ENCODE measurements around the gene TMEM119.

The TMEM119 gene, protein sequence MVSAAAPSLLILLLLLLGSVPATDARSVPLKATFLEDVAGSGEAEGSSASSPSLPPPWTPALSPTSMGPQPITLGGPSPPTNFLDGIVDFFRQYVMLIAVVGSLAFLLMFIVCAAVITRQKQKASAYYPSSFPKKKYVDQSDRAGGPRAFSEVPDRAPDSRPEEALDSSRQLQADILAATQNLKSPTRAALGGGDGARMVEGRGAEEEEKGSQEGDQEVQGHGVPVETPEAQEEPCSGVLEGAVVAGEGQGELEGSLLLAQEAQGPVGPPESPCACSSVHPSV

GRCh38 chr12:108597559-108598471 is at the start of gene TMEM119:
TMEM119 (minus strand) TSS chr12:108598084; CDS start chr12:108592383, 5,701 bp downstream.
- DNase-seq (ENCODE audit: insufficient read length, low spot score) (no peak), FAIRE-seq (no peak)
- no peak for TF ChIP-seq POLR2A (IDR thresholded peaks at IDR 0.05; ENCODE audit: low read depth, low read length)

GRCh38 chr12:108646600-108647579 is 49.0 kb upstream of the TMEM119 start:
- no peak for DNase-seq (ENCODE audit: insufficient read length, low spot score)
- FAIRE-seq, result no peak
- TF ChIP-seq POLR2A (IDR thresholded peaks at IDR 0.05; ENCODE audit: low read depth, low read length), result no peak

- no peak for FAIRE-seq
Measured at GRCh38 chr12:108645686-108646599, 48.1 kb upstream of the TMEM119 start.

GRCh38 chr12:108644811-108645120 is 46.9 kb upstream of the TMEM119 start:
- DNase-seq (ENCODE audit: insufficient read length, low spot score), result no peak
- no peak for FAIRE-seq
- no peak for TF ChIP-seq POLR2A (IDR thresholded peaks at IDR 0.05; ENCODE audit: low read depth, low read length)

More at GRCh38 chr12:108645686-108646599, 48.1 kb upstream of the TMEM119 start:
- no peak for DNase-seq (ENCODE audit: insufficient read length, low spot score)
- no peak for TF ChIP-seq POLR2A (IDR thresholded peaks at IDR 0.05; ENCODE audit: low read depth, low read length)

- FAIRE-seq, result peak; percentile 67
- no peak for TF ChIP-seq POLR2A (IDR thresholded peaks at IDR 0.05; ENCODE audit: low read depth, low read length)
Measured at GRCh38 chr12:108643941-108644810, 46.3 kb upstream of the TMEM119 start.

GRCh38 chr12:108642899-108643654 is 45.2 kb upstream of the TMEM119 start:
- FAIRE-seq, result no peak

More at GRCh38 chr12:108643941-108644810, 46.3 kb upstream of the TMEM119 start:
- DNase-seq (ENCODE audit: insufficient read length, low spot score), result peak; percentile 78

DNA sequence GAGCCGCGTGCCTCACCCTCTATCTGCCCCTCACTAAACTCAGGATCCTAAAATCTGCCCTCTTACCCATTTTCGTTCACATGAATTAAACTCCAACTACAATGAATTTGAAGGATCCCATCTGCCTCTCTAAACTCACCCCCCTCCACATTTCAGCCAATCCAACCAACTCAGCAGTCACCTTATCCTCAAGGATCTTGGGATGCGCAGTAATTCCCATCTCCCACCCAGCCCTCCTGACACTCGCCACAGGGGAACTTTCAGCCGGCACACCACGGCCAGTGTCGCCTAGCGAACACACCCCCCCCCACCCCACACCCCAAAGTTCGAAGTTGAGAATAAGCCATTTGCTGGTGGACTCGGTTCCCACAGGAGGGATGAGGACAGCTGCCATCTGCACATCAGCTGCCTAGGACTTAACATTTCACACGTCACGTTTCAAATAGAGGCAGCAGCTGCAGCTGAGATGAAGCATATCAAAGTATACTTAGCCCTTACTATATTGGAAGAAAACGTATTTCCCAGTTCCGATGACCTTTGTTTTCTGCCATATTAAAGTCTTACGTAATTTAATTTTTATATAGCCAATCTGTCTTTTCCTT is 44.5 kb upstream of the TMEM119 start:
- DNase-seq (ENCODE audit: insufficient read length, low spot score), result no peak
- FAIRE-seq, result no peak
- TF ChIP-seq POLR2A (IDR thresholded peaks at IDR 0.05; ENCODE audit: low read depth, low read length), result no peak

More at GRCh38 chr12:108642899-108643654, 45.2 kb upstream of the TMEM119 start:
- DNase-seq (ENCODE audit: insufficient read length, low spot score), result no peak
- TF ChIP-seq POLR2A (IDR thresholded peaks at IDR 0.05; ENCODE audit: low read depth, low read length), result no peak

- DNase-seq (ENCODE audit: insufficient read length, low spot score) (no peak), FAIRE-seq (no peak)
- TF ChIP-seq POLR2A (IDR thresholded peaks at IDR 0.05; ENCODE audit: low read depth, low read length), result no peak
Measured at GRCh38 chr12:108641446-108642268, 43.8 kb upstream of the TMEM119 start.

DNA sequence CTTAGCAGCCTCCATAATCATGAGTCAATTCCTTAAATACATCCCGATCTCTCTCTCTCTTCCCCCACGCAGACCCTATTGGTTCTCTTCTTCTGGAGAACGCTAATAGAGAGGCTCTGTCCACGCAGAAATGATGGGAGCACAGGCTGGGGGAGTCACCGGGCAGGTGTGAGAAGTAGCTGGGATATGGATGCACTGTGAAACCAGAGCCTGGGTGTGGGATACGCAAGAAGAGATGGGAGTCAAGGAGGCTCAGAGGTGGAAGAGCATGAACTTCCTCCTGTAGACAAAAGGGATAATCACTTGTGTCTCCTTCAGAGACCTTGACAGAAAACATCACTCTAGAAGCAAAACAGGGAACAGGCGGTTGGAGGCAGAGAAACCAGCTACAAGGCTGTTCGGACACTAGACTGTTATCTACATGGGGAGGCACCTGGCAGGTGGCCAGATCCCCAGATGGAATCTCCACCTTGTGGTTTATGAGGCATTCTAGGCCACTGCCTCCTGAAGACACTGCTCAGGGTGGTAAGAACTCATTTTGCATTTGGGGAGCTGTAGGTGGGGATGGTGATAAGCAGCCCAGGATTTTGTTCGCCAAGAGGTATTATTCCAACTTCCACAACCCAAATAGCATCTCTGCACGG is 43.0 kb upstream of the TMEM119 start:
- no peak for DNase-seq (ENCODE audit: insufficient read length, low spot score)
- no peak for TF ChIP-seq POLR2A (IDR thresholded peaks at IDR 0.05; ENCODE audit: low read depth, low read length)
- FAIRE-seq, result no peak
